ENCODE results near the gene FBLN2. TPM values are rescaled to one million over a fixed set of nuclear protein-coding genes. Genes with fewer than 3 reads are reported as not detected.
"Not testable (repeated sequence)": the region's sequence is repeated elsewhere in the genome, so short reads cannot be mapped to it uniquely, and the experiment has no call there.

The FBLN2 gene
- total RNA-seq: 323 TPM

DNA sequence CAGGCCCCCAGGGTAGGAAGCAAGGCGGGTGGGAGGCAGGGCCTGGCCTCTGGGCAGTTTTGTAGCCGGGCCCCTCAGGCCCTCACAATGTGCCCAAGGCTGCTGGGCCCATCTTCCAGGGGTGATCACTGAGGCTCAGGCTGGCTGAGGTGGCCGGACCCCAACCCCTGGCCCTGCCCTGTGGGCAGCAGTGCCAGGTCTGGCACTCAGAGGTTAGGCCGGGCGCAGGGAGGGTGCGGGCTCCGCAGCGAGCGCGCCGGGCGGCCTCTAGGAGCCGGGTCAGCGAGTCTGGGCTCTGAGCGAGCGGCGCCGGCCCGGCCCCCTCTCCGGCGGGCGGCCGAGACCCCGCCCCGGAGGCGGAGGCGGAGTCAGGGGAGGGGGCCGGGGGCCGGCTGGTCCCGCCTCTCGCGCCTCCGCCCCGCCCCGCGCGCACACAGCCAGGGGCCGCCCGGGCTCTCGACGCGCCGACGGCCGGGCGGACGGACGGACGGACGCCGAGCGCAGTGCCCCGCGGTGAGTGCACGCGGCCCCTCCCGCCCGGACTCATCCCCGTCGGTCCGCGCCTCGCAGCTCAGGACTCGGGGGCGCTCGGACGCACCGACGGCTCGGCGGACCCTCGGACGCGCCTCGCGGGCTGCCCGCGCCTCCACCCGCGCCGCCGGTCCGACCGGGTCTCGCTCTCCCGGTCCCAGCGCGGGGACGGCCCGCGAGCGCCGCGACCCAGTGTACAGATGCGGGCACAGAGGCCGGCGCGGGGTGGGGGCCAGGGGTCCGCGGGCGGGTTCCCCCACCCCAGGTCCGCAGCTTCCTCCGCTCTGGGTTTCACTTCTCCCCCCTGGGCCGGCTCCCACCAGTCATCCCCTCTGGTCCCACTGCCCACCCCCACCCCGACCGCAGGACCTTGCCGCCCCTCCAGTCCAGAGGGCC, at the start of gene FBLN2:
FBLN2 (plus strand) TSS at position 430 of the 927 bp plus-strand sequence. CDS start 21,231 bp downstream, outside the sequence.
- no peaks in the 10 kb centered on the region for H3K9me3 ChIP-seq
- TF ChIP-seq, protein P1, sequence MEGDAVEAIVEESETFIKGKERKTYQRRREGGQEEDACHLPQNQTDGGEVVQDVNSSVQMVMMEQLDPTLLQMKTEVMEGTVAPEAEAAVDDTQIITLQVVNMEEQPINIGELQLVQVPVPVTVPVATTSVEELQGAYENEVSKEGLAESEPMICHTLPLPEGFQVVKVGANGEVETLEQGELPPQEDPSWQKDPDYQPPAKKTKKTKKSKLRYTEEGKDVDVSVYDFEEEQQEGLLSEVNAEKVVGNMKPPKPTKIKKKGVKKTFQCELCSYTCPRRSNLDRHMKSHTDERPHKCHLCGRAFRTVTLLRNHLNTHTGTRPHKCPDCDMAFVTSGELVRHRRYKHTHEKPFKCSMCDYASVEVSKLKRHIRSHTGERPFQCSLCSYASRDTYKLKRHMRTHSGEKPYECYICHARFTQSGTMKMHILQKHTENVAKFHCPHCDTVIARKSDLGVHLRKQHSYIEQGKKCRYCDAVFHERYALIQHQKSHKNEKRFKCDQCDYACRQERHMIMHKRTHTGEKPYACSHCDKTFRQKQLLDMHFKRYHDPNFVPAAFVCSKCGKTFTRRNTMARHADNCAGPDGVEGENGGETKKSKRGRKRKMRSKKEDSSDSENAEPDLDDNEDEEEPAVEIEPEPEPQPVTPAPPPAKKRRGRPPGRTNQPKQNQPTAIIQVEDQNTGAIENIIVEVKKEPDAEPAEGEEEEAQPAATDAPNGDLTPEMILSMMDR (IDR thresholded peaks at IDR 0.05): no peak
- peaks cover 4 to 18% of the 10 kb centered on the region in 2 donors for H3K4me1 ChIP-seq
- H3K4me3 ChIP-seq: peak within 1 kb of the TSS; percentile 47 to 61
- intact Hi-C loops (cut with DNase I): no loop called here
- H3K27me3 ChIP-seq: no peaks in the 10 kb centered on the region
- peak within 1 kb of the TSS; percentile 56 to 65 for H3K27ac ChIP-seq
- H3K36me3 ChIP-seq: no peaks in the 10 kb centered on the region
- peak in 1 of 2 donors; percentile 66 for DNase-seq (ENCODE audit: low spot score in 2 of 2)

GRCh38 chr3:13499246-13499645, 49.7 kb upstream of the FBLN2 start:
- DNase-seq (ENCODE audit: low spot score in 2 of 2): not testable (repeated sequence)

GRCh38 chr3:13500133-13500885, 48.6 kb upstream of the FBLN2 start:
- Histone ChIP-seq H3K9me3 (no peaks in the 10 kb centered on the region), H3K36me3 (peaks cover 0 to 26% of the 10 kb centered on the region in 2 donors), H3K4me3 (no peak overlapping the region), H3K4me1 (no peaks in the 10 kb centered on the region), H3K27ac (no peak overlapping the region), H3K27me3 (no peaks in the 10 kb centered on the region)
- intact Hi-C loops (cut with DNase I): no loop called here
- TF ChIP-seq, protein P1 (IDR thresholded peaks at IDR 0.05): peak in 2 of 3 experiments; percentile 10 to 37
- DNase-seq (ENCODE audit: low spot score in 2 of 2): no peak

More at GRCh38 chr3:13499246-13499645, 49.7 kb upstream of the FBLN2 start:
- peaks cover 0 to 19% of the 10 kb centered on the region in 2 donors for H3K36me3 ChIP-seq
- H3K4me3 ChIP-seq, H3K27me3 ChIP-seq, H3K4me1 ChIP-seq, H3K9me3 ChIP-seq, H3K27ac ChIP-seq: not testable (repeated sequence)
- intact Hi-C loops (cut with DNase I): loop anchor here (5.0 kb wide), 1 partner anchor 53 kb away; no protein-coding TSS in a partner anchor

DNA sequence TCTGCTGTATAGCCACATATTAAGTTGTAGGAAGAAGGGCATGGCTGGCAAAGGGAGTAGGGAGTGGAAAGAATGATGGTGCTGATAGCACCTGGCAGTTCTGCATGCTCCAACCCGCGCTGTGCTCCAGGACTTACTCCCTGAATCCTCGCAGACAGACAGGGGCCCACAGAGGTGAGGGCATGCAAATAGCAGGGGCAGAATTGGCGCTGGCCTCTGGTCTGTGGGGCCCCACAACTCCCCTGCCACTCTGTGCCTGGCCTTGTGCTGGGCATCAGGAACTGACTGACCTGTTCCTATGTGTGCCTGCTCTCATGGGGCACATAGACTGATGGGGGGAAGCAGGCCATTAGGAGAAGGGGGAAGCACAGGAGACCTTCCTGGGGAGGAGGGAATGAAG, 47.9 kb upstream of the FBLN2 start:
- H3K9me3 ChIP-seq: no peaks in the 10 kb centered on the region
- DNase-seq (ENCODE audit: low spot score in 2 of 2): no peak
- intact Hi-C loops (cut with DNase I): no loop called here
- H3K27me3 ChIP-seq: no peaks in the 10 kb centered on the region
- no peak overlapping the region for H3K27ac ChIP-seq
- TF ChIP-seq, protein P1 (IDR thresholded peaks at IDR 0.05): no peak
- H3K4me1 ChIP-seq: no peaks in the 10 kb centered on the region
- peaks cover 0 to 29% of the 10 kb centered on the region in 2 donors for H3K36me3 ChIP-seq
- no peak overlapping the region for H3K4me3 ChIP-seq

GRCh38 chr3:13501521-13501920, 47.4 kb upstream of the FBLN2 start:
- Histone ChIP-seq H3K27me3 (no peaks in the 10 kb centered on the region), H3K9me3 (no peaks in the 10 kb centered on the region), H3K4me1 (no peaks in the 10 kb centered on the region), H3K27ac (no peak overlapping the region), H3K36me3 (peaks cover 0 to 29% of the 10 kb centered on the region in 2 donors), H3K4me3 (no peak overlapping the region)
- DNase-seq (ENCODE audit: low spot score in 2 of 2): no peak
- TF ChIP-seq, protein P1 (IDR thresholded peaks at IDR 0.05): no peak
- intact Hi-C loops (cut with DNase I): no loop called here
